ENCODE data around the gene SLC9A1. TPM values are rescaled to one million over a fixed set of nuclear protein-coding genes. Genes with fewer than 3 reads are reported as not detected.

SLC9A1 gene
- total and polyA plus RNA-seq, 10 of the 15 experiments (the other 5 are each of a cell fraction or from before 2014, with no cell fraction given) = 0.87 to 21.4 (median 4.3) TPM

- TF ChIP-seq RAD21 (IDR thresholded peaks at IDR 0.05; ENCODE audit: insufficient read depth, low read depth, low read length) (no peak), CREM (IDR thresholded peaks at IDR 0.05; ENCODE audit: low read depth) (no peak), REST (IDR thresholded peaks at IDR 0.05; ENCODE audit: low read depth, low read length) (no peak), SMAD1 (IDR thresholded peaks at IDR 0.05; ENCODE audit: low read depth, partially characterized antibody) (no peak), IRF5 (IDR thresholded peaks at IDR 0.05; ENCODE audit: borderline replicate concordance) (no peak), BACH1 (IDR thresholded peaks at IDR 0.05; ENCODE audit: borderline replicate concordance) (no peak), NR2C1 (IDR thresholded peaks at IDR 0.05) (no peak), POLR2A (IDR thresholded peaks at IDR 0.05; ENCODE audit: low read depth, low read length) (no peak), MAX (IDR thresholded peaks at IDR 0.05; ENCODE audit: low read depth, low read length) (no peak), PKNOX1 (IDR thresholded peaks at IDR 0.05) (no peak)
Observed at GRCh38 chr1:27118440-27118689, 36.6 kb downstream of the SLC9A1 start (continued).

Measured in GM12878 (cell line).